K562 (cell line): Measurements from ENCODE around the gene EPGN.

Experiments used
- ARNT ChIP-seq, 2 experiments: fragments of 450-650 bp; IDR thresholded peaks; 2 replicates each; pipeline ENCODE4 v1.6.1; 2016; ENCODE audit warnings: mild to moderate bottlenecking in 1 of 2
- MXI1 ChIP-seq: IDR thresholded peaks from 2 replicates; pipeline ENCODE4 v1.6.1; 2011; ENCODE audit warnings: low read depth, mild to moderate bottlenecking, improper control_type of control experiment, low read length
- SMC3 ChIP-seq: conservative IDR thresholded peaks from 2 replicates; pipeline ENCODE4 v1.6.1; 2011; ENCODE audit warnings: low read depth, low read length, improper control_type of control experiment; ENCODE audit not compliant: insufficient read depth
- TF ChIP-seq, protein P1 (sequence below): sonication (generic); formaldehyde crosslinking; IDR thresholded peaks from 2 replicates; pipeline ENCODE4 v1.8.0; 2022; ENCODE audit warnings: missing genetic modification reagents, mild to moderate bottlenecking, borderline replicate concordance
- TF ChIP-seq, protein P2 (sequence below), 3 experiments: IDR thresholded peaks in 2 of 3; conservative IDR thresholded peaks in 1 of 3; 2 replicates each; pipeline ENCODE4 v1.5.1; 2011 to 2012; ENCODE audit warnings: low read length in 3 of 3, mild to moderate bottlenecking in 3 of 3, control low read depth in 2 of 3, improper control_type of control experiment in 1 of 3, inconsistent platforms in 1 of 3, low read depth in 1 of 3, mixed read lengths in 1 of 3, moderate library complexity in 1 of 3; ENCODE audit not compliant: insufficient read depth in 2 of 3

DNA sequence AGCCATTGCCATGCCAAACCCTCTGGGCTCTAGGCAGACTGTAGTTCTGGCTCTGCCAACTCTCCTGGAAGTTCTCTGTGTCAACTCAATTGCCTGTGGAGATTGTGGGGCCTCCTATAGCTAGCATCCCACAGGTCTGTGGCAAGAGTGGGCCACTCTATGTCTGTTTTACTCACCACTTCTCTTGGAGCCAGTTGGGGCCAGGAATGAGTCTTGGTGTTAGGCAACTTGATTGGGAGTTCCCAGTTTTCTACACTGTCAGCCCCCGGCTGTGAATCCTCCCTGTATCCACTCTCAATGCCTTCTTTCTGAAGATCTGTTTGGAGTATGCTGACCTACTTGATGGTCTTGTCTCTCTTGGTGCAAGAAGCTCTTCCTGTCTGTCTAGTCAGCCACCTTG is 48.2 kb upstream of the EPGN start:
- TF ChIP-seq MXI1 (no peak), SMC3 (no peak), ARNT (IDR thresholded peaks at IDR 0.05) (no peak)
- TF ChIP-seq, protein P1, sequence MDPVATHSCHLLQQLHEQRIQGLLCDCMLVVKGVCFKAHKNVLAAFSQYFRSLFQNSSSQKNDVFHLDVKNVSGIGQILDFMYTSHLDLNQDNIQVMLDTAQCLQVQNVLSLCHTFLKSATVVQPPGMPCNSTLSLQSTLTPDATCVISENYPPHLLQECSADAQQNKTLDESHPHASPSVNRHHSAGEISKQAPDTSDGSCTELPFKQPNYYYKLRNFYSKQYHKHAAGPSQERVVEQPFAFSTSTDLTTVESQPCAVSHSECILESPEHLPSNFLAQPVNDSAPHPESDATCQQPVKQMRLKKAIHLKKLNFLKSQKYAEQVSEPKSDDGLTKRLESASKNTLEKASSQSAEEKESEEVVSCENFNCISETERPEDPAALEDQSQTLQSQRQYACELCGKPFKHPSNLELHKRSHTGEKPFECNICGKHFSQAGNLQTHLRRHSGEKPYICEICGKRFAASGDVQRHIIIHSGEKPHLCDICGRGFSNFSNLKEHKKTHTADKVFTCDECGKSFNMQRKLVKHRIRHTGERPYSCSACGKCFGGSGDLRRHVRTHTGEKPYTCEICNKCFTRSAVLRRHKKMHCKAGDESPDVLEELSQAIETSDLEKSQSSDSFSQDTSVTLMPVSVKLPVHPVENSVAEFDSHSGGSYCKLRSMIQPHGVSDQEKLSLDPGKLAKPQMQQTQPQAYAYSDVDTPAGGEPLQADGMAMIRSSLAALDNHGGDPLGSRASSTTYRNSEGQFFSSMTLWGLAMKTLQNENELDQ (CRISPR knock-in tag): no peak
- TF ChIP-seq, protein P2, sequence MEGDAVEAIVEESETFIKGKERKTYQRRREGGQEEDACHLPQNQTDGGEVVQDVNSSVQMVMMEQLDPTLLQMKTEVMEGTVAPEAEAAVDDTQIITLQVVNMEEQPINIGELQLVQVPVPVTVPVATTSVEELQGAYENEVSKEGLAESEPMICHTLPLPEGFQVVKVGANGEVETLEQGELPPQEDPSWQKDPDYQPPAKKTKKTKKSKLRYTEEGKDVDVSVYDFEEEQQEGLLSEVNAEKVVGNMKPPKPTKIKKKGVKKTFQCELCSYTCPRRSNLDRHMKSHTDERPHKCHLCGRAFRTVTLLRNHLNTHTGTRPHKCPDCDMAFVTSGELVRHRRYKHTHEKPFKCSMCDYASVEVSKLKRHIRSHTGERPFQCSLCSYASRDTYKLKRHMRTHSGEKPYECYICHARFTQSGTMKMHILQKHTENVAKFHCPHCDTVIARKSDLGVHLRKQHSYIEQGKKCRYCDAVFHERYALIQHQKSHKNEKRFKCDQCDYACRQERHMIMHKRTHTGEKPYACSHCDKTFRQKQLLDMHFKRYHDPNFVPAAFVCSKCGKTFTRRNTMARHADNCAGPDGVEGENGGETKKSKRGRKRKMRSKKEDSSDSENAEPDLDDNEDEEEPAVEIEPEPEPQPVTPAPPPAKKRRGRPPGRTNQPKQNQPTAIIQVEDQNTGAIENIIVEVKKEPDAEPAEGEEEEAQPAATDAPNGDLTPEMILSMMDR (IDR thresholded peaks at IDR 0.05 in 2 of 3, conservative IDR thresholded peaks at IDR 0.05 in 1 of 3; ENCODE audit: insufficient read depth in 2 of 3, low read depth in 1 of 3, low read length in 3 of 3): no peak
